Common myeloid progenitor, CD34-positive (primary cell): ENCODE results near the gene SPRR2B.

Experiments
- CTCF ChIA-PET: fragments of 350-600 bp; sonication (Branson Sonifier 250); formaldehyde crosslinking; loops from one replicate; lab custom pipeline; 2021; ENCODE audit warnings: antibody characterized with exemption; lab: Charles Lee
- POLR2A ChIA-PET: fragments of 350-600 bp; sonication (Branson Sonifier 250); formaldehyde crosslinking; loops from one replicate; lab custom pipeline; 2021; ENCODE audit warnings: antibody characterized with exemption; lab: Charles Lee
- DNase-seq, 3 donors: peaks; one replicate each; pipeline versions ENCODE4 v3.0.0 to v3.0.0-alpha.2; 2013
- H3K27ac ChIP-seq, 2 experiments: 1 replicate in 1 of 2; 2 replicates in 1 of 2; pipeline ENCODE4 v1.7.0; 2013; ENCODE audit warnings: inconsistent platforms in 2 of 2, low read length in 2 of 2, mild to moderate bottlenecking in 2 of 2, low read depth in 1 of 2, moderate library complexity in 1 of 2; ENCODE audit not compliant: severe bottlenecking in 2 of 2, insufficient read depth in 1 of 2, poor library complexity in 1 of 2
- H3K27me3 ChIP-seq, 5 experiments: replicated peaks in 2 of 5; 1 replicate in 3 of 5; 2 replicates in 2 of 5; pipeline versions ENCODE4 v1.6.1 to v1.7.0; 2013; ENCODE audit warnings: low read length in 4 of 5, mild to moderate bottlenecking in 2 of 5, moderate library complexity in 2 of 5, inconsistent platforms in 1 of 5; ENCODE audit not compliant: insufficient read depth in 5 of 5, control insufficient read depth in 4 of 5
- H3K36me3 ChIP-seq, 4 experiments: 1 replicate in 2 of 4; 2 replicates in 2 of 4; pipeline versions ENCODE4 v1.6.1 to v1.7.0; 2013; ENCODE audit warnings: low read length in 3 of 4, control low read depth in 1 of 4, mild to moderate bottlenecking in 1 of 4; ENCODE audit not compliant: control insufficient read depth in 4 of 4, insufficient read depth in 4 of 4
- H3K4me1 ChIP-seq, 4 experiments: 1 replicate in 3 of 4; 2 replicates in 1 of 4; pipeline versions ENCODE4 v1.6.1 to v1.7.1; 2013; ENCODE audit warnings: low read length in 3 of 4, mild to moderate bottlenecking in 3 of 4, control low read depth in 1 of 4, inconsistent platforms in 1 of 4, moderate library complexity in 1 of 4; ENCODE audit not compliant: control insufficient read depth in 4 of 4, insufficient read depth in 4 of 4; ENCODE audit errors: control extremely low read depth in 1 of 4
- H3K4me3 ChIP-seq, 7 experiments: 1 replicate in 4 of 7; 2 replicates in 3 of 7; pipeline versions ENCODE4 v1.5.1 to v1.7.0; 2013; ENCODE audit warnings: mild to moderate bottlenecking in 7 of 7, low read length in 6 of 7, moderate library complexity in 6 of 7, inconsistent platforms in 2 of 7, low read depth in 2 of 7, control low read depth in 1 of 7; ENCODE audit not compliant: insufficient read depth in 4 of 7, control insufficient read depth in 1 of 7; ENCODE audit errors: extremely low read depth in 1 of 7
- H3K9me3 ChIP-seq, 5 experiments: 1 replicate in 4 of 5; 2 replicates in 1 of 5; pipeline versions ENCODE4 v1.6.1 to v1.7.1; 2013; ENCODE audit warnings: low read length in 4 of 5, mild to moderate bottlenecking in 2 of 5, inconsistent platforms in 1 of 5, low read depth in 1 of 5, moderate library complexity in 1 of 5; ENCODE audit not compliant: control insufficient read depth in 4 of 5, insufficient read depth in 2 of 5; ENCODE audit errors: control extremely low read depth in 1 of 5
- WGBS: methylation state at CpG from one replicate; pipeline ENCODE4 v1.1.5; 2013; ENCODE audit not compliant: insufficient coverage; 5-methylcytosine and 5-hydroxymethylcytosine counted together

SPRR2B gene

GRCh38 chr1:153035211-153035610, 36.2 kb downstream of the SPRR2B start:
- no peaks in the 10 kb centered on the region for H3K36me3 ChIP-seq
- H3K27ac ChIP-seq: no peak overlapping the region
- peaks cover 0 to 1% (median 0%) of the 10 kb centered on the region in 5 experiments for H3K9me3 ChIP-seq
- no peak overlapping the region for H3K4me3 ChIP-seq
- no CpG with 5 or more reads among the region's 1 CpG for WGBS
- ChIA-PET CTCF (interaction anchor here (0.6 kb wide), 1 partner anchor 26 kb away, joined by 3 read pairs; no protein-coding TSS in a partner anchor), POLR2A (interaction anchor here (0.6 kb wide), 1 partner anchor 65 kb away, joined by 3 read pairs; the partner anchor contains the start of gene SPRR4)
- no peaks in the 10 kb centered on the region for H3K4me1 ChIP-seq
- H3K27me3 ChIP-seq: peaks cover 0 to 9% (median 2%) of the 10 kb centered on the region in 5 experiments
- no peak for DNase-seq

DNA sequence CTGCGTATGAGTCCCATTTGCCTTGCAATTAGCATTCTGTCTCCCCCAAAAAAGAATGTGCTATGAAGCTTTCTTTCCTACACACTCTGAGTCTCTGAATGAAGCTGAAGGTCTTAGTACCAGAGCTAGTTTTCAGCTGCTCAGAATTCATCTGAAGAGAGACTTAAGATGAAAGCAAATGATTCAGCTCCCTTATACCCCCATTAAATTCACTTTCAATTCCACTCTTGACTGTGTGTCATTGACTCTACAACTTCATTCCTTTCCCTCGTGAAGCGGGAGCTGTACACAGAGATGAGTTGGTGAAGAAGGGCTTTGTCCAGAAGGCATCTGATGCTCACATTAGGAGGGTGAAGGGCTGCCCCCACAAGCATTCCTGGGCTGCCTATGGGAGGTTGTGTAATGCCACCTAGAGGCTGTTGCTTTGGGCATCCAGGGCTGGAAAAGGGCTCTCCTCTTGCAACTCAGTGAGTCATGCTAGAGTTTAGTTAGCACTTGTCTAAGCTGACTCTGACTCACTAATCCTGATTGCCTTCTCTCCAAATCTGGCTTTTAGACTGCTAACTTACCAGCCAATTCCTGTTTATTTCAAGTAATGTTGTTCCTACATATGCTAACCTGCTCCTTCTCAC, 38.6 kb downstream of the SPRR2B start:
- peak in 2 of 3 donors; percentile 7 for DNase-seq
- Histone ChIP-seq H3K4me1 (no peaks in the 10 kb centered on the region), H3K27ac (no peak overlapping the region), H3K36me3 (no peaks in the 10 kb centered on the region), H3K27me3 (peaks cover 0 to 9% (median 2%) of the 10 kb centered on the region in 5 experiments), H3K4me3 (no peak overlapping the region), H3K9me3 (peaks cover 0 to 2% (median 0%) of the 10 kb centered on the region in 5 experiments)
- POLR2A ChIA-PET: no interaction called here
- CTCF ChIA-PET: interaction anchor here (1.1 kb wide), 1 partner anchor 11 kb away, joined by 3 read pairs; no protein-coding TSS in a partner anchor
- WGBS: 0% methylated on average over 1 of the region's 3 CpGs

DNA sequence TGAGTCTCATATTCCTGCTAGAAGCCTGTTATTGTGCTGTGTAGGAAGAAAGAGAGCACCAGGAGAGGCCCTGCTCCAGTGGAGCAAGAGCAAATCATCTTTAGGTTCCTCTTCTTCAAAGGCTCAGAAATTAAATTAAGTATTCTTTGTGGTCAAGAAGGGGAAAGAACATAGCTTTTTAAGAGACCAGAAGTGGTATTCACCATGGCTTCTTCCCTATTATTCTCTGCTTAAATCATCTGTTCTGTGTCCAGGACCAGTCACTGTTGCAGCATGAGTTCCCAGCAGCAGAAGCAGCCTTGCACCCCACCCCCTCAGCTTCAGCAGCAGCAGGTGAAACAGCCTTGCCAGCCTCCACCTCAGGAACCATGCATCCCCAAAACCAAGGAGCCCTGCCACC, 39.3 kb downstream of the SPRR2B start:
- DNase-seq: no peak
- Histone ChIP-seq H3K9me3 (peaks cover 0 to 2% (median 0%) of the 10 kb centered on the region in 5 experiments), H3K4me1 (no peaks in the 10 kb centered on the region), H3K36me3 (no peaks in the 10 kb centered on the region), H3K27ac (no peak overlapping the region), H3K27me3 (peaks cover 0 to 9% (median 2%) of the 10 kb centered on the region in 5 experiments), H3K4me3 (no peak overlapping the region)
- ChIA-PET POLR2A (no interaction called here), CTCF (no interaction called here)

DNA sequence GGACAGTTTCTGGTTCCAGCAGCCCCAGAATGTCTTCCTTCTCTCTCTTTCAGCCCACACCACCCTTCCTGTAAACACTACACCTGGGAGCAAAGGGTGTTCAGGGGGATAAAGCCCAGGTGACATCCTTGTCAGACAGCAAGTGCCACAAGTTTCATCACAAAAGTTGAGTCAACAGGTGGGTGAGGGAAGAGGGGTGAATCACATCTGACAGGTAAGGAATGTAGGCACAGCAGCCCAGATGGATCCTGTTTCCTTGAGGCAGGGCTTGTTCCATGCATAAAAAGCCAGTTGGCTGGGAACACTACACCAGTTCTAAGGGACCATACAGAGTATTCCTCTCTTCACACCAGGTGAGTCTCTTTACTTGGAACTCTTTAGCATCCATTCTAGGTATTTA, 40.5 kb downstream of the SPRR2B start, which contains the start of gene SPRR1B:
Gene SPRR1B, plus strand, starts transcription at position 309 of the 400 bp plus-strand sequence. CDS start 1,143 bp downstream, outside the sequence.
- H3K9me3 ChIP-seq: peaks cover 0 to 2% (median 0%) of the 10 kb centered on the region in 5 experiments
- no peak within 1 kb of the TSS for H3K27ac ChIP-seq
- peaks cover 0 to 9% (median 2%) of the 10 kb centered on the region in 5 experiments for H3K27me3 ChIP-seq
- no peaks in the 10 kb centered on the region for H3K36me3 ChIP-seq
- no peak within 1 kb of the TSS for H3K4me3 ChIP-seq
- DNase-seq: no peak
- H3K4me1 ChIP-seq: no peaks in the 10 kb centered on the region
- ChIA-PET CTCF (no interaction called here), POLR2A (no interaction called here)

DNA sequence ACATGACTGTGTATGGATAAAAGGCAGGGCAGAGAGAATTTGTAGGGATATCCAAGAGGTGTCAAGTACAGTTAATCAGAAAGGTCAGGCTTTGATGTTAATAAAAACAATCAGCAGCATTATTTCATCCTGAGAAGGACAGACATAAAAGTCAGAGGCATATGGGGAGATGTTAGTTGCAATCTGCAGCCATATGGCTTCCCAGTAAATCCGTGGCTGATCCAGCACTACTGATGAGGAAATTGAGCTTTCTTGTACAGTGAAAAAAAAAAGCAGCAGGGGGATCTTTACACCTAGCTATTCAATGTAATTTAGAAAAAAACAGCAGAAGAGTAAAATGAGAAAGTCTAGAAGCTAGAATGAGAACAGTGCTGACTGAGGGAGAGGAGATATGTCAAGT, 42.6 kb downstream of the SPRR2B start:
- no peaks in the 10 kb centered on the region for H3K4me1 ChIP-seq
- H3K27ac ChIP-seq: no peak overlapping the region
- H3K4me3 ChIP-seq: no peak overlapping the region
- no peaks in the 10 kb centered on the region for H3K36me3 ChIP-seq
- H3K9me3 ChIP-seq: peaks cover 0 to 2% (median 0%) of the 10 kb centered on the region in 5 experiments
- WGBS: 75% methylated on average over 1 of the region's 1 CpG
- ChIA-PET CTCF (no interaction called here), POLR2A (no interaction called here)
- peaks cover 0 to 6% (median 2%) of the 10 kb centered on the region in 5 experiments for H3K27me3 ChIP-seq
- DNase-seq: no peak

DNA sequence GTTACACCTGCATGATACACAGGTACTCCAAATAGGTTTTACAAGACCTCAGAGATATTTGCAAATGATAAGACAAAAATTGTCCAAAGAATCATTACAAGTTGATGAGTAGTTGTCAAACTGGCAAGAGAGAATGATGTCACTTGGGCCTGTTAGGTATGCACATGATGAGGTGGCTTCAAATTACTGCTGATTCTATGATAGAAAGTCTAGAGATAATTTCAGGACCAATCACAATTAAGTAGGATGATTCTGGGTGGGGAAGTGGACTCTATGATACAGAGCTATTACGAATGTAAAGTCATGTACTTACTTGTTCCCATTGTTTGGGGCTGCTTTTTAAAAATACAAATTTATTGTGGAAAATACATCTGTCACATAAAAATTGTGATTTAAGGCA, 45.6 kb downstream of the SPRR2B start:
- Histone ChIP-seq H3K9me3 (peaks cover 0 to 2% (median 0%) of the 10 kb centered on the region in 5 experiments), H3K27me3 (peaks cover 0 to 2% (median 0%) of the 10 kb centered on the region in 5 experiments), H3K27ac (no peak overlapping the region), H3K36me3 (no peaks in the 10 kb centered on the region), H3K4me3 (no peak overlapping the region), H3K4me1 (no peaks in the 10 kb centered on the region)
- WGBS: no CpG with 5 or more reads among the region's 1 CpG
- POLR2A ChIA-PET: no interaction called here
- CTCF ChIA-PET: no interaction called here
- DNase-seq: no peak

DNA sequence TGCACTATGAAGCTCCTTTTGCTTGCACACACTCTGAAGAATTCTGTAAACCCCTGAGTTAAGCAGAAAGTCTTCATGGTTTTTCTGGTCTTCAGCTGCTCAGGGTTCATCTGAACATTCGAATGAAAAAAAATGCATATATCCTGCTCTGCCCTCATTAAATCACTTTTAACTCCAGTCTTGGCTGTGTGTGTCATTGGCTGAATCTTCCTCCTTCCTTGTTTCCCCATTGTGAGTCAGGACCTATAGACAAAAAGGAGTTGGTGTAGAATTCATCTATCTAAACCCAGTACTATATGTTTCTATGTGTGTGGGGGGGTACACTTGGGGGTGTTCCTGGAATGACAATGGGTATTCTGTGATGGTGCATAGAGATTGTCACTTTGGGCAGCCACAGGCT, 47.0 kb downstream of the SPRR2B start:
- DNase-seq: no peak
- peaks cover 0 to 2% (median 0%) of the 10 kb centered on the region in 5 experiments for H3K9me3 ChIP-seq
- peaks cover 0 to 2% (median 0%) of the 10 kb centered on the region in 5 experiments for H3K27me3 ChIP-seq
- ChIA-PET CTCF (no interaction called here), POLR2A (no interaction called here)
- H3K4me3 ChIP-seq: no peak overlapping the region
- H3K36me3 ChIP-seq: no peaks in the 10 kb centered on the region
- no peaks in the 10 kb centered on the region for H3K4me1 ChIP-seq
- H3K27ac ChIP-seq: no peak overlapping the region
- 100% methylated on average over 1 of the region's 1 CpG for WGBS
